Activated naive CD4-positive, alpha-beta T cell treated with anti-CD3 and anti-CD28 coated beads, Interleukin-2, amount 50 U/mL, for 16 hours (primary cell): ENCODE data around the gene DOCK9.

ENCODE experiments used
- DNase-seq: peaks from one replicate; pipeline ENCODE4 v3.0.0-alpha.2; 2020

DOCK9 gene

GRCh38 chr13:98844021-98844420 lies 133.8 kb downstream of the DOCK9 start:
- no peak for DNase-seq

- DNase-seq, result no peak
Observed at GRCh38 chr13:98843482-98843877, 134.4 kb downstream of the DOCK9 start.

- DNase-seq, result peak; percentile 66
Observed at GRCh38 chr13:98842858-98843481, 134.9 kb downstream of the DOCK9 start.

GRCh38 chr13:98842070-98842469 lies 135.8 kb downstream of the DOCK9 start:
- no peak for DNase-seq

GRCh38 chr13:98839856-98840769 lies 137.8 kb downstream of the DOCK9 start:
- DNase-seq, result peak; percentile 45

GRCh38 chr13:98838776-98839175 lies 139.1 kb downstream of the DOCK9 start:
- no peak for DNase-seq

GRCh38 chr13:98837896-98838295 lies 140.0 kb downstream of the DOCK9 start:
- DNase-seq, result no peak

GRCh38 chr13:98835156-98835555 lies 142.7 kb downstream of the DOCK9 start:
- DNase-seq, result no peak

GRCh38 chr13:98834254-98834960 lies 143.5 kb downstream of the DOCK9 start:
- no peak for DNase-seq

- no peak for DNase-seq
Observed at GRCh38 chr13:98831236-98831635, 146.6 kb downstream of the DOCK9 start.

- DNase-seq, result no peak
Observed at GRCh38 chr13:98829541-98829940, 148.3 kb downstream of the DOCK9 start.

GRCh38 chr13:98828614-98829013 lies 149.2 kb downstream of the DOCK9 start:
- no peak for DNase-seq

GRCh38 chr13:98827449-98827848 lies 150.4 kb downstream of the DOCK9 start:
- no peak for DNase-seq

GRCh38 chr13:98826146-98826545 lies 151.7 kb downstream of the DOCK9 start:
- no peak for DNase-seq

GRCh38 chr13:98825659-98826058 lies 152.2 kb downstream of the DOCK9 start:
- no peak for DNase-seq

- no peak for DNase-seq
Observed at GRCh38 chr13:98824376-98825160, 153.3 kb downstream of the DOCK9 start.

GRCh38 chr13:98823442-98823841 lies 154.4 kb downstream of the DOCK9 start:
- DNase-seq, result no peak

- no peak for DNase-seq
Observed at GRCh38 chr13:98822225-98822606, 155.6 kb downstream of the DOCK9 start.

GRCh38 chr13:98821372-98822224 lies 156.3 kb downstream of the DOCK9 start:
- DNase-seq, result no peak

GRCh38 chr13:98820744-98821371 lies 157.0 kb downstream of the DOCK9 start:
- no peak for DNase-seq

- DNase-seq, result no peak
Observed at GRCh38 chr13:98820300-98820699, 157.6 kb downstream of the DOCK9 start.
